KMS-11 (cell line): ENCODE data around the gene OTOP2.

ENCODE experiments used
- H2AFZ ChIP-seq: fragments of 200-600 bp; sonication (generic); 2 replicates; pipeline ENCODE4 v1.6.1; 2016; ENCODE audit warnings: antibody characterized with exemption, mixed run types, low read depth
- H3K27ac ChIP-seq: fragments of 200-600 bp; sonication (generic); 2 replicates; pipeline ENCODE4 v1.6.1; 2016; ENCODE audit warnings: mild to moderate bottlenecking, mixed run types
- H3K27me3 ChIP-seq: fragments of 200-600 bp; sonication (generic); 2 replicates; pipeline ENCODE4 v1.6.1; 2017; ENCODE audit warnings: mild to moderate bottlenecking, low read depth, mixed run types, moderate library complexity; ENCODE audit not compliant: insufficient read depth
- H3K36me3 ChIP-seq: fragments of 200-600 bp; sonication (generic); 2 replicates; pipeline ENCODE4 v1.6.1; 2017; ENCODE audit warnings: mild to moderate bottlenecking, mixed run types; ENCODE audit not compliant: insufficient read depth
- H3K4me1 ChIP-seq: fragments of 200-600 bp; sonication (generic); 2 replicates; pipeline ENCODE4 v1.6.1; 2016; ENCODE audit warnings: mild to moderate bottlenecking, low read depth, mixed run types; ENCODE audit not compliant: poor library complexity, severe bottlenecking
- H3K4me2 ChIP-seq: fragments of 200-600 bp; sonication (generic); 2 replicates; pipeline ENCODE4 v1.7.0; 2016; ENCODE audit warnings: mild to moderate bottlenecking, mixed run types
- H3K4me3 ChIP-seq: fragments of 200-600 bp; sonication (generic); IDR thresholded peaks from 2 replicates; pipeline ENCODE4 v1.6.1; 2017; ENCODE audit warnings: low read depth, low read length, mixed read lengths; ENCODE audit not compliant: insufficient read depth
- H3K79me2 ChIP-seq: fragments of 200-600 bp; sonication (generic); 2 replicates; pipeline ENCODE4 v1.6.1; 2016; ENCODE audit warnings: low read depth, mixed run types; ENCODE audit not compliant: insufficient read depth
- H3K9ac ChIP-seq: fragments of 200-600 bp; sonication (generic); 2 replicates; pipeline ENCODE4 v1.6.1; 2016; ENCODE audit warnings: mild to moderate bottlenecking, mixed run types
- H4K20me1 ChIP-seq: fragments of 200-600 bp; sonication (generic); 2 replicates; pipeline ENCODE4 v1.6.1; 2016; ENCODE audit warnings: mild to moderate bottlenecking, mixed run types; ENCODE audit not compliant: insufficient read depth
- CTCF ChIP-seq: fragments of 200-600 bp; sonication (generic); conservative IDR thresholded peaks from 2 replicates; pipeline ENCODE4 v1.6.1; 2017; ENCODE audit warnings: low read depth, mild to moderate bottlenecking, antibody characterized with exemption, low read length, moderate library complexity, mixed read lengths

Gene OTOP2

DNA sequence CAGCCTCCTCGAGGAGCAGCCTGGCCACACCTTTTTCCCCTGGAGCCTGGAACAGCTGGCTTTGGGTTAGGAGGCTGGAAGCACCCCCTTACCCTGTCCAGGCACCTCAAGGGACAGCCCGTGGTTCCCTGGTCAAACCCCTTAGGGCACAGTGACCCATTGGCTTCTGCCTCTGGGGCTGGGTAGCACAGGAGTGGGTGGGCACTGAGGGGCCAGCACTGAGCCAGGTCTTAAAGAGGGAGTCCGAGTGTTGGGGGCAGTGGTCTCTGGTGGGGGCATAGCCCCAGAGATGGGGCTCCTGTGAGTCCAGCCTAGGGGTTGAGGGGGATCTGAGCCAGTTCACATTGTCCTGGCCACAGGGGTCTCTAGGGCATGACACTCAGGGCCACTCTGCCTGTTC, 27.0 kb downstream of the OTOP2 start:
- TF ChIP-seq CTCF = no peak
- no peak overlapping the region for H3K4me2 ChIP-seq

GRCh38 chr17:74951680-74952421, 27.8 kb downstream of the OTOP2 start:
- Histone ChIP-seq H3K4me2 (no peak overlapping the region), H3K4me3 (no peak overlapping the region), H3K36me3 (no peaks in the 10 kb centered on the region), H3K9ac (no peak overlapping the region), H3K27me3 (peaks cover 66% of the 10 kb centered on the region), H3K4me1 (no peaks in the 10 kb centered on the region), H3K27ac (no peak overlapping the region), H4K20me1 (no peaks in the 10 kb centered on the region), H2AFZ (no peak overlapping the region), H3K79me2 (no peaks in the 10 kb centered on the region)
- no peak for TF ChIP-seq CTCF

More for the DNA sequence above, 27.0 kb downstream of the OTOP2 start:
- H3K27me3 ChIP-seq = peaks cover 70% of the 10 kb centered on the region
- H3K4me3 ChIP-seq = no peak overlapping the region
- peaks cover 2% of the 10 kb centered on the region for H3K4me1 ChIP-seq
- no peaks in the 10 kb centered on the region for H4K20me1 ChIP-seq
- no peak overlapping the region for H3K27ac ChIP-seq
- no peak overlapping the region for H3K9ac ChIP-seq
- H2AFZ ChIP-seq = no peak overlapping the region
- H3K79me2 ChIP-seq = no peaks in the 10 kb centered on the region
- H3K36me3 ChIP-seq = no peaks in the 10 kb centered on the region

DNA sequence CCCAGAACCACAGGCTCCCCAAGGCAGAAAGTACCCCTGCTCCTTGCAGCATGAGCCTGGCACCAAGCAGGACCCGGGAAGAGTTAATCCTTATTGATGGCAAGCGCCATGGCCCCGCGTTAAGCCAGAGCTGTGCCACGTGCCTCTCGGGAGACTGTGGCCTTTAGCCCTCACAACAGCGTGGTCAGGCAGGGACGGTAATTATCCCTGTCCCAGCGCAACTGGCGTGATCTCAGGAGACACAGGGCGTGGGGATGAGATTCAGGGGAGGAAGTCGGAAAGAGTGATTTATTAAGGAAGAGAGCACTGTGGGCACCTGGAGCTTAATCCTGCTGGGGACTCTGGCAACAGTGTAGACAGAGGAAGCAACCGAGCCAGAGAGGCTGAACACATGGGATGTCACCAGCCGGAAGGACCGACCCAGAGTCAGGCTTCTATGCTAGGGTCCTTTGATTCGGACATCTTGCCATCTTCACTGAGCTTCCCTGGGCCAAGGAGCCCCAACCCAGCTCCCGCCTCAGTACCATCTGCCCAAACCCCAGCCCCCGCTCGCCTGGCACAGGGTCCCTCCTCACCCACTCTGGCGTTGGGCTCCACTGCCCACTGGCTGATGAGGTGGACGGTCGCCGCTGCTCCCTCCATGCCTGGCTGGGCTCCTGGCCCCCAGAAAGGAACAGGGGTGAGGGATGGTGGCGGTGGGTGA, 28.5 kb downstream of the OTOP2 start:
- no peaks in the 10 kb centered on the region for H4K20me1 ChIP-seq
- H3K79me2 ChIP-seq = no peaks in the 10 kb centered on the region
- H3K9ac ChIP-seq = no peak overlapping the region
- peaks cover 61% of the 10 kb centered on the region for H3K27me3 ChIP-seq
- no peak overlapping the region for H3K27ac ChIP-seq
- no peak overlapping the region for H2AFZ ChIP-seq
- no peak for TF ChIP-seq CTCF
- H3K4me3 ChIP-seq = no peak overlapping the region
- H3K36me3 ChIP-seq = no peaks in the 10 kb centered on the region
- no peak overlapping the region for H3K4me2 ChIP-seq
- no peaks in the 10 kb centered on the region for H3K4me1 ChIP-seq

DNA sequence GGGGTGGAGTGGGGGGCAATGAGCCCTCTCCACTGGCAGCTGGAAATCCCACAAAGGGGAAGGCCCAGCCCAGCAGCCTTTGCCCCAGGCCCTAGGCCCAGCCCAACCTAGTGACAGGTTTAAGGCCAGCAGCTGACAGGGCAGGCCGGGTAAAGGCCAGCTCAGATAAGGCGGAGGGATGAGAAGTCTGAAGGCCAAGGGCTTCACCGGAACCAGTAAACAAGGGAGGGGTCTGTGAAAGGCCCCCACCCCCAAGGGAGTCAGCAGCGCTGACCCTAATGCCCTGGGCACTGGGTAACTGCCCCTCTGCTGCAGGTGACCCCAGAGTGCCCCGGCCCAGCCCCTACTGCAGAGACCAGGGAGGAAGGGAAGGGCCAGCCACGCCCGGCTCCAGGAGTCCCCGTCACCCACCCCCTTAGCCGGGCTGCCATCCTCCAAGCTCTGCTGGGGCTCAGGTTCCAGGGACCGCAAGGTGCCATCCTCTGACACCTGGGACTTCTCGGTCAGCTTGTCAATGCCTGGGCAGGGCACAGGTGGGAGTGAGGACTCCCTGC, 29.1 kb downstream of the OTOP2 start:
- Histone ChIP-seq H3K4me2 (no peak overlapping the region), H2AFZ (no peak overlapping the region), H3K27me3 (peaks cover 55% of the 10 kb centered on the region), H3K79me2 (no peaks in the 10 kb centered on the region), H4K20me1 (no peaks in the 10 kb centered on the region), H3K9ac (no peak overlapping the region), H3K4me1 (no peaks in the 10 kb centered on the region), H3K36me3 (no peaks in the 10 kb centered on the region), H3K4me3 (no peak overlapping the region), H3K27ac (no peak overlapping the region)
- no peak for TF ChIP-seq CTCF
